WTC11 (cell line): ENCODE data around the gene AMBN.

Experiments used
- CTCF ChIP-seq: fragments of 200-600 bp; IDR thresholded peaks from 2 replicates; pipeline ENCODE4 v1.8.0; 2022; ENCODE audit warnings: antibody characterized with exemption
- IRF2 ChIP-seq: sonication (generic); formaldehyde crosslinking; IDR thresholded peaks from 2 replicates; pipeline ENCODE4 v1.8.0; 2022; ENCODE audit warnings: low read depth, missing genetic modification reagents, borderline replicate concordance
- KAT7 ChIP-seq: sonication (generic); formaldehyde crosslinking; IDR thresholded peaks from 2 replicates; pipeline ENCODE4 v1.8.1; 2023; ENCODE audit warnings: missing genetic modification reagents, mild to moderate bottlenecking, borderline replicate concordance
- MAX ChIP-seq: sonication (generic); formaldehyde crosslinking; IDR thresholded peaks from 2 replicates; pipeline ENCODE4 v1.8.0; 2022; ENCODE audit warnings: mild to moderate bottlenecking, missing genetic modification reagents
- MLX ChIP-seq: sonication (generic); formaldehyde crosslinking; IDR thresholded peaks from 2 replicates; pipeline ENCODE4 v1.8.1; 2023; ENCODE audit warnings: mild to moderate bottlenecking, missing genetic modification reagents, moderate library complexity
- NR1H2 ChIP-seq: sonication (generic); formaldehyde crosslinking; IDR thresholded peaks from 2 replicates; pipeline ENCODE4 v1.9.0; 2021; ENCODE audit warnings: mild to moderate bottlenecking, moderate library complexity, missing genetic modification reagents
- NR2C2 ChIP-seq: sonication (generic); formaldehyde crosslinking; IDR thresholded peaks from 2 replicates; pipeline ENCODE4 v1.8.0; 2022; ENCODE audit warnings: mild to moderate bottlenecking, missing genetic modification reagents
- NR3C1 ChIP-seq: sonication (generic); formaldehyde crosslinking; conservative IDR thresholded peaks from 2 replicates; pipeline ENCODE4 v1.8.1; 2023; ENCODE audit warnings: low read depth, mild to moderate bottlenecking, missing genetic modification reagents
- STAT6 ChIP-seq: sonication (generic); formaldehyde crosslinking; conservative IDR thresholded peaks from 2 replicates; pipeline ENCODE4 v1.8.1; 2023; ENCODE audit warnings: mild to moderate bottlenecking, low read depth, missing genetic modification reagents, moderate library complexity
- TEAD4 ChIP-seq: sonication (generic); formaldehyde crosslinking; IDR thresholded peaks from 2 replicates; pipeline ENCODE4 v1.8.0; 2022; ENCODE audit warnings: mild to moderate bottlenecking, missing genetic modification reagents
- ZSCAN18 ChIP-seq: fragments of 250-450 bp; sonication (Bioruptor Pico); IDR thresholded peaks from 2 replicates; pipeline ENCODE4 v2.1.2; 2022; ENCODE audit warnings: mild to moderate bottlenecking, moderate library complexity
- TF ChIP-seq, protein P1 (sequence below): sonication (generic); formaldehyde crosslinking; IDR thresholded peaks from 2 replicates; pipeline ENCODE4 v1.8.0; 2023; ENCODE audit warnings: missing genetic modification reagents

DNA sequence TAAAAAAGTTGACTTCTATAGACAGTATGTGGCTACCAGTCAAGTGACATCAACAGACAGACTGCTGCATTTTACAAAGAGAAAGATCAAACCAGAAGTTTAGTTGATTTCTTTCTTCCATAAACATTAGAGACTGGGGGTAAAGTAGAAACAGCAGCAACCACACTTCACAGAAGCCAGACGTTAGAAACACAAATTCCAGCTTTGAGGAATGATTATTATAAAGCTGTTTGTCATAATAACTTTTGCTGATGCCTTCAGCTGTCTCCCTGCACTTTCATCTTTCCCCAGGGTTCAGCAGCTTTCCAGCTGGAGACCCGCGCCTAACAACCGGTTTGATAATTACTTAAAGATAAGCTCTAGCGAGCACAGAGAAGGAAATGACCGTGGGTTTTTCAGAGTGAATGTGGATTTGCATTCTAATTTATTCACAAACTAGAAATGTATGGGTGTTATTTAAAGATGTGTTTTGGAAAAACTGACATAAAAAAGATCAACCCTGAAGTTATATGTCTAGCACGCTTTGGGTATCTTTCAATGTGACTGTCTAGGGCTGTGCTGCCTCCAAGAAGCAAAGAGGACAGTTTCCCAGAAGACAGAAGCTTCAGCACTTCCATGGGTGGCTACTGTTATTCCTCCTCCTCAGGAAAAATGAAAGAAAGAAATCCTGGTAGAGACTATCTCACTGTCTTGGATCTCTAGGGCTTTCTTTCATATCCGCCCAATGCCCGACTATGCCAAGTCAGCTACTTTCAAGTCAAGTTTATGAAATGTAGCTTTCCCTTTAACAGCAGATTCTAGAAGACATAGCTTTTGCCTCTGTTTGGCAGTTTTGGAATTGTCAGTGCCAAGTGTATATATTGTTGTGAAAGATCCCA lies 21.5 kb downstream of the AMBN start:
- TF ChIP-seq NR1H2 (CRISPR knock-in tag) (no peak), CTCF (no peak), IRF2 (no peak), TEAD4 (CRISPR knock-in tag) (no peak), STAT6 (CRISPR knock-in tag) (no peak), NR3C1 (CRISPR knock-in tag) (no peak), NR2C2 (CRISPR knock-in tag) (no peak), MAX (CRISPR knock-in tag) (no peak), KAT7 (CRISPR knock-in tag) (no peak), ZSCAN18 (CRISPR knock-in tag) (no peak), MLX (CRISPR knock-in tag) (no peak)
- TF ChIP-seq, protein P1, sequence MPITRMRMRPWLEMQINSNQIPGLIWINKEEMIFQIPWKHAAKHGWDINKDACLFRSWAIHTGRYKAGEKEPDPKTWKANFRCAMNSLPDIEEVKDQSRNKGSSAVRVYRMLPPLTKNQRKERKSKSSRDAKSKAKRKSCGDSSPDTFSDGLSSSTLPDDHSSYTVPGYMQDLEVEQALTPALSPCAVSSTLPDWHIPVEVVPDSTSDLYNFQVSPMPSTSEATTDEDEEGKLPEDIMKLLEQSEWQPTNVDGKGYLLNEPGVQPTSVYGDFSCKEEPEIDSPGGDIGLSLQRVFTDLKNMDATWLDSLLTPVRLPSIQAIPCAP (CRISPR knock-in tag), result no peak
